Lower leg skin (tissue), 4 donors: ENCODE data around the gene LRRC14B. TPM values are rescaled to one million over a fixed set of nuclear protein-coding genes. Genes with fewer than 3 reads are reported as not detected.

Source experiments
- DNase-seq, 2 donors: peaks; one replicate each; pipeline ENCODE4 v3.0.0-alpha.2; 2019; ENCODE audit warnings: low spot score in 2 of 2
- H3K4me3 ChIP-seq: fragments of 200-600 bp; sonication (generic); 2 replicates; pipeline ENCODE4 v1.5.1; 2017; ENCODE audit warnings: mild to moderate bottlenecking, low read depth; ENCODE audit not compliant: poor library complexity, severe bottlenecking
- POLR2A ChIP-seq, 2 donors: fragments of 450-650 bp; IDR thresholded peaks; one replicate each; pipeline ENCODE4 v1.6.1; 2016 to 2017; ENCODE audit warnings: antibody characterized with exemption in 2 of 2, mild to moderate bottlenecking in 1 of 2, moderate library complexity in 1 of 2
- WGBS, 2 donors: methylation state at CpG; one replicate each; pipeline ENCODE4 v1.1.5; 2018; 5-methylcytosine and 5-hydroxymethylcytosine counted together
- intact Hi-C: fragments of 100-400 bp; cut with DNase I; formaldehyde crosslinking; loops from one replicate; pipeline ENCODE4 v1.15.0; 2023; ENCODE audit warnings: low total_unique reads
- total RNA-seq, 4 donors: library from RNA; depleted of rRNA; stranded (reverse); fragments of >200 nt; gene quantifications; one replicate each; pipeline ENCODE4 v1.1.0, GENCODE V29; 2016
- TF ChIP-seq, protein P1 (sequence below), 3 donors: fragments of 450-650 bp; IDR thresholded peaks; one replicate each; pipeline ENCODE4 v1.5.1; 2016; ENCODE audit warnings: antibody characterized with exemption in 3 of 3, mild to moderate bottlenecking in 3 of 3, moderate library complexity in 2 of 3

The LRRC14B gene
- total RNA-seq, 4 donors from 2014 or later: not detected

DNA sequence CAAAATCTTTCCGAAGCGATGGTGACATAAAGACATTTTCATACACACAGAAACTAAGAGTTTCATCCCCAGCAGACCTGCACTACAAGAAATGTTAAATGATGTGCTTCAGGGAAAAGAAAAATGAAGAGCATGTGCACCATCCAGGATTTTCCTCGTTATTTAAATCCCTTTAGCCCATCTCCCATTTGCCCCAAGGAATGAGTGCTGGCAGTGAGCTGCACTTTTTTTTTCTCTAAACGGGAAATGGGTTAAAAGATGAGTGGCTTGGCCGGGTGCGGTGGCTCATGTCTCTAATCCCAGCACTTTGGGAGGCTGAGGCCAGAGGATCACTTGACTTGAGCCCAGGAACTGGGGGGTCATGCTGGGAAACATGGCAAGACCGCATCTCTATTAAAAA is 6.8 kb upstream of the LRRC14B start:
- intact Hi-C loops: no loop called here
- DNase-seq: no peak
- no peak overlapping the region for H3K4me3 ChIP-seq
- TF ChIP-seq, protein P1, sequence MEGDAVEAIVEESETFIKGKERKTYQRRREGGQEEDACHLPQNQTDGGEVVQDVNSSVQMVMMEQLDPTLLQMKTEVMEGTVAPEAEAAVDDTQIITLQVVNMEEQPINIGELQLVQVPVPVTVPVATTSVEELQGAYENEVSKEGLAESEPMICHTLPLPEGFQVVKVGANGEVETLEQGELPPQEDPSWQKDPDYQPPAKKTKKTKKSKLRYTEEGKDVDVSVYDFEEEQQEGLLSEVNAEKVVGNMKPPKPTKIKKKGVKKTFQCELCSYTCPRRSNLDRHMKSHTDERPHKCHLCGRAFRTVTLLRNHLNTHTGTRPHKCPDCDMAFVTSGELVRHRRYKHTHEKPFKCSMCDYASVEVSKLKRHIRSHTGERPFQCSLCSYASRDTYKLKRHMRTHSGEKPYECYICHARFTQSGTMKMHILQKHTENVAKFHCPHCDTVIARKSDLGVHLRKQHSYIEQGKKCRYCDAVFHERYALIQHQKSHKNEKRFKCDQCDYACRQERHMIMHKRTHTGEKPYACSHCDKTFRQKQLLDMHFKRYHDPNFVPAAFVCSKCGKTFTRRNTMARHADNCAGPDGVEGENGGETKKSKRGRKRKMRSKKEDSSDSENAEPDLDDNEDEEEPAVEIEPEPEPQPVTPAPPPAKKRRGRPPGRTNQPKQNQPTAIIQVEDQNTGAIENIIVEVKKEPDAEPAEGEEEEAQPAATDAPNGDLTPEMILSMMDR (IDR thresholded peaks at IDR 0.05): no peak
- TF ChIP-seq POLR2A (IDR thresholded peaks at IDR 0.05): no peak
- WGBS, 2 donors: 54 to 56% methylated on average over 7 of the region's 7 CpGs

DNA sequence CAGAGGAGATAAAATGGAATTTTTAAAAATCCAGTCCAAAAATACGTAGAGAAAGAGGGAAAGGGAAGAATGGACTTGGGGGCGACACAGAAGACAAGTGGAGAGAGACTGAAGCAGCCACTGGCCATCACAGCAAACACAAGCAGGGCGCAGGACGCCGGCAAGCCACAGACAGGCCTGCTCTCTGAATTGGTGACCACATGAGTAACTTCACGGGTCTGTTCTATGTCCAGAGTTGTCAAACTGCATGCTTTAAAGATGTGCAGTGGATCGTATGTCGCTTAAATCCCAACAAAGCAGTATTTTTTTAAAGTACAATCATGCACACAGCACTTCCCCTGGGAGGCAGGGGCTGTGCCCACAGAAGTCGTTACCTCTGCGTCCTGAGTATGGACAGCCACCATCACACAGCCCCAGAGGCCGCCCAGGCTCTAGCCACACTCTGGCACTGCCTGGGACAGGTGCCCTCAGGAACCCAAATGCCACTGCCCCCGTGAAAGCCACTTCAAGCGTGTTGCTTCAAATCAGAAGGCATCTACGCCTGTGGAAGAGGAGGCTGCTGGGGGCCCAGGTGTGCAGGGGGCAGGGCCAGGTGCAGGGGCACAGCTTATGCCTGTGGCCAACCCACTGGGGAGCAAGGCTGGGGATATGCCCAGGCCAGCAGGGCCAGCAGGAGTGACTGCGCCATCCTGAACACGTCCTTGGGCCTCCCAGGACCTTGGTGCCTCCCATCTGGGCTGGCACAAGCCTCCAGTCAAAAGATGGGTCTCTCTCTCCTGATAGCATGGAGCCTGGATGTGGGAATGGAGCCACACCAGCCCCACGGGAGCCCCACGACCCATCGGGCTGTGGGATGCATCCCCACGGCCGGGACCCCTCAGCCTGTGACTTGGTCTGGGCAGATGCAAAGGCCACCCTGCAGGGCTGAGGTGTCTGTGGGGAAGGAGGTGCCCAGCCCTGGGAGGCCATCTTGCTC is 5.9 kb upstream of the LRRC14B start:
- intact Hi-C loops: no loop called here
- TF ChIP-seq, protein P1 (IDR thresholded peaks at IDR 0.05): no peak
- TF ChIP-seq POLR2A (IDR thresholded peaks at IDR 0.05): no peak
- H3K4me3 ChIP-seq: no peak overlapping the region
- 81 to 87% methylated on average over 21 of the region's 21 CpGs for whole genome bisulfite sequencing, 2 donors
- no peak for DNase-seq

DNA sequence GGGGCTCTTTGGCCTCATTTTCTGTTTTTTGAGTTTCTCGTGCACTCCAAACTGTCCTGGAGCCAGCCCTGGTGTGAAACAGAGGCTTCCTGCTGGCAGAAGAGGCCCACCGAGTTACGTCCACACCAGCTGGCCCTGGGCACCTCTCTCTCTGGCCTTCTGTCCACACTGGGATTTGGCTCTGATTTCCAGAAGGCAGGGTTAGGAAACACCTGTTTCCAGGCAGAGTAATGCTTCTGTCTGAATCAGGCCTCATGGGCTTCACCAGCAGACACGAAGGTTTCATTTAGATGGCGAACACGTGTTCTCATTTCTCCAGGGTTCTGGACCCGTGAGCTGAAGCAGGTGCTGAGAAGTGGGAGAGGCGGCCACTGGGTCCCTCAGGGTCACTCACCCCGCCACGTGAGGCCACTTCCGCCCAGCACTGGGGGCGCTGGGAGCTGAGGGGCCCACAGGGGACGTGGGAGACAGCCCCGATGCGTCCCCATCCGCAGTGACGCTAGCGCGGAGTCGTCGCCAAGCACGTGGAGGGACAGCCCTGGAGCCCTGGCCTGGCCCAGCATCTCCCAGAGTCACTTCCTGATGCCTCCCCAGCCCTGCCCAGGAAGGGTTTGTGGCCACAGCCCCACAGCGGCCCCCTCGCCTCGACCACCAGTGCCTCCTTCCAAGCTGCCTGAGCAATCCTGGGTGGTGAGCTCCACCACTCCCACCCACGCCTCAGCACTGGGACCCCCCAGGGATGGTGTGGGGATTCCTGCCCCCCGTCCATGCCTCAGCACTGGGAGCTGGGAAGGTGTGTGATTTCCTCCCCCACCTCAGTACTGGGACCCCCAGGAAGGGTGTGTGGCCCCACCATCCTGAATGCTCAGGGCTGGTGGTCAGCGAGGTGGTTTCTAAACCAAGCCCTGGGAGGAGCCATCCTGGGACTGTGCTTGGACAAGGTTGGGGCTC is 4.9 kb upstream of the LRRC14B start:
- TF ChIP-seq, protein P1 (IDR thresholded peaks at IDR 0.05): no peak
- no peak for TF ChIP-seq POLR2A (IDR thresholded peaks at IDR 0.05)
- intact Hi-C loops: no loop called here
- H3K4me3 ChIP-seq: no peak overlapping the region
- 88 to 91% methylated on average over 24 to 27 of the region's 28 CpGs for WGBS, 2 donors
- DNase-seq: no peak

DNA sequence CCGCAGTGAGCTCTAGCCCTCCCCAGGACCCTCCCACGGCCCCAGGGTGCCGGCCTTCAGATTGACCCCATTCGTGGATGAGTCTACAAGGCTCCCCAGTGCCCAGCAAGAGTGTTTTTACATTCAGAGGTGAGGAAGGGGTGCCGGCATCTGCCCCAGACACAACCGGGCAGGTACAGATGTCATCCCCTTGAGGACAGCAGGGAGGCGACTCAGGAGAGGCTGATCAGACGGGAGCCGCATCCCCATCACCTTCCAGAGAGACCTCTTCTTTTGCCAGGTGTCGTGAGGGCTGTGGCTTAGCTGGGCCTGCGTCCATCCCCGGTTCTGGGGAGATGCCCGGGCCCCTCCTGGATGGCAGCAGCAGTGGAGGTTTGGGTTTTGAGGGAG is 4.3 kb upstream of the LRRC14B start:
- DNase-seq: no peak
- H3K4me3 ChIP-seq: no peak overlapping the region
- intact Hi-C loops: no loop called here
- TF ChIP-seq, protein P1 (IDR thresholded peaks at IDR 0.05): no peak
- TF ChIP-seq POLR2A (IDR thresholded peaks at IDR 0.05): no peak
- 80 to 83% methylated on average over 10 to 13 of the region's 13 CpGs for WGBS, 2 donors

DNA sequence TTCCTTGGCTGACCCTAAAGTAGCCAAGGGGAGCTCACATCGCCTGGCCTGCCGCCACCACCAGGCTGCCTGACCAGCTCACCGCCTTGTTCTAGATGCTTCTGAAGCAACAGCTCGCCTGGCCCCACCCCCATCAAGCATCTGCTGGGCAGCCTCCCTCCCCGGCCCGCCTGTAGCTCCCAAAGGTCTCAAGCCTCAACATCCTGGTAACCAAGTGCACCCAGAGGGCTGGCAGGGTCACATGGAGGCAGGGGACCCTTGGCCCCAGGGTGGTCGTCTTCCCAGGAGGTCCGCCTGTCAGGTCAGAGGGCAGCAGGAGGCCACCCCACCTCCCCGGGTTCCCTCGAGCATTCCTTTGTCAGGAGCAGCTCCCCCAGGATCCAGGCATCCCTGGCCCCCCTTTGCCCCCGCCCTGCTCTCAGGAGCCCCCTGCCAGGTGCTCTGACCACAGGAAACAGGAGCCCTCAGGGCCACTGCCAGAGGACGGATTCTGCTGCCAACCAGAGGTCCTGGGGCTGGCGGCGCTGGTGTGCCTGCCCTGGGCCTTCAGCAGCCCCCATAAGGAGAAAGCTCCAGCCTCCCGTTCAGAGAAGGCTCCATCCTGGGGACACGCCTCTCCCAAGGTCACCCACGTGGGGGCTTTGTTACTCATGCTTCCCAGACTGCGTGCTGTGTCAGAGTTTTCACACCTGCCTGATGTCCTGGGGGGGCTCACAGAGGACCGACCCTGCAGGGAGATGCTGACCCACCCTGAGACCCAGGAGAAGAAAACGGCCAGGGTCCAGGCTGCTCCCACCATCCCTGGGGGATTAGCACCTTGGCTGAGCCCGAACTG is 3.5 kb upstream of the LRRC14B start:
- 52 to 55% methylated on average over 17 to 20 of the region's 21 CpGs for WGBS, 2 donors
- H3K4me3 ChIP-seq: no peak overlapping the region
- TF ChIP-seq, protein P1 (IDR thresholded peaks at IDR 0.05): no peak
- no peak for TF ChIP-seq POLR2A (IDR thresholded peaks at IDR 0.05)
- intact Hi-C loops: no loop called here
- peak in 1 of 2 donors; percentile 82 for DNase-seq
